GM20431 (cell line): Measurements from ENCODE around the gene TMTC4.
"Not testable (repeated sequence)": the region's sequence is repeated elsewhere in the genome, so short reads cannot be mapped to it uniquely, and the experiment has no call there.

ENCODE experiments used
- in situ Hi-C: fragments of 300-500 bp; cut with MseI, MboI; formaldehyde crosslinking; loops from one replicate; pipeline ENCODE4 v1.15.0; 2020; ENCODE audit warnings: low sequenced_read_pairs; ENCODE audit not compliant: unreplicated experiment

TMTC4 gene

GRCh38 chr13:100597253-100597652 is 77.3 kb downstream of the TMTC4 start:
- in situ Hi-C loops = no loop called here

- in situ Hi-C loops = no loop called here
These were observed 78.1 kb downstream of the TMTC4 start for GRCh38 chr13:100596516-100596915.

GRCh38 chr13:100594731-100595130 is 79.9 kb downstream of the TMTC4 start:
- in situ Hi-C loops = no loop called here

GRCh38 chr13:100594255-100594654 is 80.3 kb downstream of the TMTC4 start:
- in situ Hi-C loops = no loop called here

GRCh38 chr13:100589178-100589725 is 85.3 kb downstream of the TMTC4 start:
- in situ Hi-C loops = no loop called here

DNA sequence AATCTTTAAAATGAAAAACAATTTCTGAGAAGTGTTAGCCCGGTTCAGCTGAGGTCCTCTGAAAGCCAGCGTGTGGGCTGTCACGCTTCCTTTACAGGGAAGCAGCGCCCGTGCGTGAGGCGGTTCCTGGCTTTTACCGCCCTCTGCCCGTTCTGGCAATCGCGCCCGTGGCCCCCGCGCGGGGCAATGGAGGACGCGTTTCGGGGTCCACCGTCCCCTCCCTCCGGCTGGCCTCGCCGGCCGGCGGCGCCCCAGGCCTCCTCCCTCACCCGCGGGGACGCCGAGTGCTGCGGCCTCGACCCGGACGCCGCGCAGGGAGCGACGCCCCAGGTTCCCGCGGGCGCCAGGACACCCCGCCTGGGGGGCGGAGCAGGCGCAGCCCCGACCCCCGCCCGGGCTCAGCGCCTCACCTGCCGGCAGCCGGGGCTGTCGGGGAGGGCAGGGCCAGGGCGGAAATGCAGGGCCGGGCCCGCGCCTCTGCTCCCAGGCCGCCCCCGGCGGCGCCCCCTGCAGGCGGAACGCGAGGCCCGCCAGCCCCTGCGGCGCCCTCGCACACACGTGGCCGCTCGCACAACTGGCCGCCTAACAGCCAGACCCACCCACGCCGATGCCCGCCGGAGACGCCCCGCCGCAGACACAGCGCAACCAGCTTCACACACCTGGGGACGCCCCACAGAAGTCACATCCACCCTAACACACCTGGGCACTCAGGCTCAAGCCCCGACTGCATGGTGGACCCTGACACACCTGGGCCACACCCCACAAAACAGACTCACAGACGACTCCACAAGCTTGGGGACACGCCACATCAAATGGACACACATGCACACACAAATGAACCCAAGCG is 86.0 kb downstream of the TMTC4 start, which contains the start of gene GGACT:
GGACT (minus strand) TSS at position 459 of the 847 bp plus-strand sequence. CDS start 56,198 bp downstream, outside the sequence.
- in situ Hi-C loops = no loop called here

GRCh38 chr13:100584896-100585295 is 89.7 kb downstream of the TMTC4 start:
- in situ Hi-C loops = no loop called here

- in situ Hi-C loops = no loop called here
These were observed 93.1 kb downstream of the TMTC4 start for GRCh38 chr13:100581504-100581903.

- in situ Hi-C loops = no loop called here
These were observed 93.6 kb downstream of the TMTC4 start for GRCh38 chr13:100581030-100581429.

DNA sequence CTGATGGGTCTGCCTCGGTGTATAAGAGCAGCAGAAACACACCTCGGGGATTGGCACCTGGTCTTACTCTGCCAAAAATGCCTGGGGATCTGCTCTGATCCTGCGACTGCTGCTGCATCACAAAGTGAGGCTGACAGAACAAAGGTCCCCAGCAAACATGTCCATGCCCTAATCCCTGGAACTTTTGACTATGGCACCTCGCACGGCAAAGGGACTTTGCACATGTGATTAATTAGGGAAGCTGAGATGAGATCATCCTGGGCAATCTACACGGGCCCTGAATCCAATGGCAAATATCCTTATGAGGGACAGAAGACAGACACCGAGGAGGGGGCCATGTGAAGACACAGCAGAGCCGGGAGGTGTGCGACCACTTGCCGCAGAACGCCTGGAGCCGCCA is 94.5 kb downstream of the TMTC4 start:
- in situ Hi-C loops = no loop called here

- in situ Hi-C loops = not testable (repeated sequence)
These were observed 97.4 kb downstream of the TMTC4 start for GRCh38 chr13:100577239-100577638.

DNA sequence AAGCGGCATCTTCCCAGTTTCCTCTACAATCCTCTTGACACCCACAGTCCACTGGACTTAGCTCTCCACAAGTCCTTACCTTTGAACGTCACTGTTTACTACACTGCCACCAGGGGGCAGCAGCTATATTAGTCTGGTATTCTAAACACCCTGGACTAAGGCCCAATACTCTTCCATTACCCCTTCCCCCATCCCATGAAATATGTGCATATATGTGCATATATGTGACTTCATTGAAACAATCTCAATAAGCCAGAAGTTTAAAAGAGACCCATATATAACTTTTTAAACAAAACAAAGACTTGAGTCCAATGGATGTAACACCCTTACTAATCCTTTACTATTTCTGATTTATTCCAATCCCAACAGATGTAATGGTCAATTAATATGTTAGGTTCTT is 101.5 kb downstream of the TMTC4 start:
- in situ Hi-C loops = loop anchor here (25.0 kb wide), 1 partner anchor 539 kb away; no protein-coding TSS in a partner anchor

- in situ Hi-C loops = loop anchor here (25.0 kb wide), 1 partner anchor 546 kb away; no protein-coding TSS in a partner anchor
These were observed 108.1 kb downstream of the TMTC4 start for GRCh38 chr13:100566543-100566942.

DNA sequence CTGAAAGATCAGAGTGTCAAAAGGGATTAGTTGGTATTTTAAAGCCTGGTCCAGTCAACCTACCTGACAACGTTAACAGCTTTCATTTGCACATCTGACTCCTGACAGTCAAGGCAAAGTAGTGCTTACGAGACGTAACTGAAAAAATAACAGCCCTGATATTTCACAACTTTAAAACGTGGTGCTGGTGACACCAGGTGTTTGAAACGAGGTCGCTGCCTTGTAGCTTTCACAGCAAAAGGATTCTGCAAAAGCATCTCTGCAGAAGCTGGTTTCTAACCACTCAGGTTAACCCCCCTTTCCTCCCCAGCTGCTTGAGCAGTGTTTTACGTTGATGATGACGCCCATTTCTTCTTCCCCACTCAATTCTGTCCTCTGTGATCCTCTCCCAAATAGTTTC is 109.3 kb downstream of the TMTC4 start:
- in situ Hi-C loops = loop anchor here (25.0 kb wide), 1 partner anchor 547 kb away; no protein-coding TSS in a partner anchor

GRCh38 chr13:100564444-100565223 is 110.0 kb downstream of the TMTC4 start:
- in situ Hi-C loops = loop anchor here (25.0 kb wide), 1 partner anchor 548 kb away; no protein-coding TSS in a partner anchor

DNA sequence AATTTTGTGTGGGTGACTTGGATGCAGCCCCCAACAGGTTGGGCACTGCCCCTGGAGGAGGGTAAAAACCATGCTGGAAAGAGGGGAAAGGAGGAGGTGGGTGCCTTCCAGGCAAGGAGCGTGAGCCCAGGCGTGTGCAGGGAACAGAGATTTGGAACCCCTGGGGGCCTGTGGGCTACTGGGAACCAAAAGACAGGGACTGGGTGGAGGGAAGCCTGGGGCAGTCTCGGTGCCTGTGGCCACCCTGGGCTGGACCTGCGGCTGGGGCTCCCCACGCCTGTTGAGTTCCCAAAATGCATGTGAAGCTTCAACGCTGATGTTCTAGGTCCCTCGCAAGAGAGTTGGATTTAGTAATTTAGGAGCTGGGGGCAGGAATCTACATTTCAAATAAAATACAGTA is 110.8 kb downstream of the TMTC4 start:
- in situ Hi-C loops = loop anchor here (25.0 kb wide), 1 partner anchor 549 kb away; no protein-coding TSS in a partner anchor

GRCh38 chr13:100561599-100562204 is 112.9 kb downstream of the TMTC4 start:
- in situ Hi-C loops = loop anchor here (25.0 kb wide), 1 partner anchor 551 kb away; no protein-coding TSS in a partner anchor

DNA sequence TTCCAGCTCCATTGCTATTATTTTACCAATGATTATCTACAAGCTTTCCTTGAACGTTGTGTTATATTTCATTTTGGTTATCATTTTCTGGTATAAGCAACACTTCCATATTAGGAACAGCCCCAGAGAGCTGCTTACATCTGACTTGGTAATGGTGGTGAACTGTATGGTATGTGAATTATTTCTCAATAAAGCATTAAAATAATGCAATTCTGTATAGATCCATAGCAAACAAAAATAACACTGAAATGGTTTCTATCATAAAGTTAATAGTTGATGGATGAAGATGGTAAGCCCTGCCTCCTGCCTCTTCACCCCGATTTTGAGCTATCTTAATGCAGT is 113.5 kb downstream of the TMTC4 start:
- in situ Hi-C loops = loop anchor here (25.0 kb wide), 1 partner anchor 551 kb away; no protein-coding TSS in a partner anchor

GRCh38 chr13:100560498-100561157 is 114.0 kb downstream of the TMTC4 start:
- in situ Hi-C loops = loop anchor here (25.0 kb wide), 1 partner anchor 552 kb away; no protein-coding TSS in a partner anchor
